CD14-positive monocyte (primary cell): ENCODE measurements around the gene CARMIL1. TPM values are rescaled to one million over a fixed set of nuclear protein-coding genes. Genes with fewer than 3 reads are reported as not detected.

Experiments
- DNase-seq, 3 donors: peaks; one replicate each; pipeline ENCODE4 v3.0.0-alpha.2; 2011 to 2022
- H2AFZ ChIP-seq: 2 replicates; pipeline ENCODE4 v1.6.0; 2012; ENCODE audit warnings: mild to moderate bottlenecking, low read depth, low read length, inconsistent platforms; ENCODE audit not compliant: insufficient read depth, poor library complexity, severe bottlenecking
- H3K27ac ChIP-seq, 2 donors: 1 replicate in 1 of 2; 2 replicates in 1 of 2; pipeline ENCODE4 v1.5.1; 2012 to 2013; ENCODE audit warnings: low read length in 2 of 2, control low read depth in 1 of 2, inconsistent platforms in 1 of 2, low read depth in 1 of 2, mild to moderate bottlenecking in 1 of 2
- H3K27me3 ChIP-seq, 2 donors: one replicate each; pipeline versions ENCODE4 v1.6.0 to v1.6.1; 2011 to 2013; ENCODE audit warnings: low read length in 2 of 2; ENCODE audit not compliant: control insufficient read depth in 2 of 2, insufficient read depth in 2 of 2
- H3K36me3 ChIP-seq, 2 donors: replicated peaks in 1 of 2; 1 replicate in 1 of 2; 2 replicates in 1 of 2; pipeline versions ENCODE4 v1.5.1 to v1.6.1; 2012 to 2013; ENCODE audit warnings: low read length in 2 of 2, control low read depth in 1 of 2, inconsistent platforms in 1 of 2, mild to moderate bottlenecking in 1 of 2; ENCODE audit not compliant: insufficient read depth in 2 of 2, control insufficient read depth in 1 of 2
- H3K4me1 ChIP-seq, 2 donors: 1 replicate in 1 of 2; 2 replicates in 1 of 2; pipeline versions ENCODE4 v1.5.1 to v1.6.1; 2012 to 2013; ENCODE audit warnings: low read length in 2 of 2, control low read depth in 1 of 2, inconsistent platforms in 1 of 2, mild to moderate bottlenecking in 1 of 2, moderate library complexity in 1 of 2; ENCODE audit not compliant: insufficient read depth in 2 of 2, control insufficient read depth in 1 of 2
- H3K4me2 ChIP-seq: replicated peaks from 2 replicates; pipeline ENCODE3; 2012; ENCODE audit warnings: low read length, moderate library complexity, mild to moderate bottlenecking; ENCODE audit not compliant: poor library complexity, severe bottlenecking; ENCODE audit errors: extremely low read depth
- H3K4me3 ChIP-seq, 3 experiments: fragments of 200-600 bp in 1 of 3; sonication (generic) in 1 of 3; replicated peaks in 1 of 3; 1 replicate in 2 of 3; 2 replicates in 1 of 3; pipeline ENCODE4 v1.5.1; 2011 to 2013; ENCODE audit warnings: low read length in 3 of 3, mild to moderate bottlenecking in 3 of 3, control low read depth in 2 of 3, low read depth in 2 of 3, inconsistent platforms in 1 of 3, moderate library complexity in 1 of 3
- H3K79me2 ChIP-seq: 2 replicates; pipeline ENCODE4 v1.6.0; 2012; ENCODE audit warnings: mild to moderate bottlenecking, control low read depth, inconsistent platforms, low read length, moderate library complexity; ENCODE audit not compliant: insufficient read depth
- H3K9ac ChIP-seq: 2 replicates; pipeline ENCODE4 v1.6.0; 2017; ENCODE audit warnings: low read length, mild to moderate bottlenecking; ENCODE audit not compliant: insufficient read depth, poor library complexity, severe bottlenecking
- H3K9me3 ChIP-seq, 2 donors: replicated peaks in 1 of 2; 1 replicate in 1 of 2; 2 replicates in 1 of 2; pipeline versions ENCODE4 v1.5.1 to v1.6.1; 2012 to 2013; ENCODE audit warnings: low read length in 2 of 2, control low read depth in 1 of 2; ENCODE audit not compliant: control insufficient read depth in 1 of 2, insufficient read depth in 1 of 2
- H4K20me1 ChIP-seq: 2 replicates; pipeline ENCODE4 v1.6.0; 2012; ENCODE audit warnings: mild to moderate bottlenecking, low read length, control low read depth, moderate library complexity; ENCODE audit not compliant: insufficient read depth
- H3K27ac Mint-ChIP-seq, 7 donors: one replicate each; pipeline ENCODE4 v1.8.0; 2020; ENCODE audit warnings: mild to moderate bottlenecking in 7 of 7, mixed read lengths in 7 of 7, moderate library complexity in 6 of 7, inconsistent platforms in 2 of 7
- H3K27me3 Mint-ChIP-seq, 3 donors: one replicate each; pipeline ENCODE4 v1.8.0; 2021 to 2022; ENCODE audit warnings: low read depth in 3 of 3, mild to moderate bottlenecking in 3 of 3, mixed read lengths in 3 of 3, moderate library complexity in 3 of 3, inconsistent platforms in 1 of 3
- H3K36me3 Mint-ChIP-seq, 2 donors: one replicate each; pipeline ENCODE4 v1.8.0; 2020; ENCODE audit warnings: mixed read lengths in 2 of 2, inconsistent platforms in 1 of 2, mild to moderate bottlenecking in 1 of 2
- H3K4me1 Mint-ChIP-seq: one replicate; pipeline ENCODE4 v1.8.0; 2020; ENCODE audit warnings: mild to moderate bottlenecking, mixed read lengths
- H3K4me3 Mint-ChIP-seq, 2 donors: one replicate each; pipeline ENCODE4 v1.8.0; 2020; ENCODE audit warnings: mild to moderate bottlenecking in 2 of 2, mixed read lengths in 2 of 2, moderate library complexity in 1 of 2
- H3K9me3 Mint-ChIP-seq, 7 donors: one replicate each; pipeline ENCODE4 v1.8.0; 2020 to 2022; ENCODE audit warnings: mixed read lengths in 7 of 7, mild to moderate bottlenecking in 6 of 7, moderate library complexity in 6 of 7, inconsistent platforms in 2 of 7
- WGBS: methylation state at CpG from one replicate; pipeline ENCODE4 v1.1.5; 2013; ENCODE audit warnings: missing lambda C conversion rate; ENCODE audit not compliant: insufficient coverage; 5-methylcytosine and 5-hydroxymethylcytosine counted together
- intact Hi-C, 2 donors: fragments of 100-400 bp; cut with micrococcal nuclease; formaldehyde crosslinking; loops; one replicate each; pipeline versions ENCODE4 v1.15.0 to v1.15.1; 2023
- polyA plus RNA-seq, 3 donors: library from polyadenylated mRNA; depleted of rRNA in 1 of 3; unstranded in 2 of 3; stranded (reverse) in 1 of 3; fragments of 300-500 nt in 2 of 3; fragments of >200 nt in 1 of 3; fragmentation: Illumina TruSeq in 2 of 3; gene quantifications; 1 replicate in 2 of 3; 2 replicates in 1 of 3; pipeline ENCODE4 v1.2.3, GENCODE V29; 2012 to 2021
- TF ChIP-seq, protein P1 (sequence below): fragments of 200-600 bp; IDR thresholded peaks from one replicate; pipeline ENCODE4 v1.8.0; 2022; ENCODE audit warnings: antibody characterized with exemption, mild to moderate bottlenecking

Gene CARMIL1
- polyA plus RNA-seq, 3 donors, result 0.30 to 0.49 (median 0.41) TPM

DNA sequence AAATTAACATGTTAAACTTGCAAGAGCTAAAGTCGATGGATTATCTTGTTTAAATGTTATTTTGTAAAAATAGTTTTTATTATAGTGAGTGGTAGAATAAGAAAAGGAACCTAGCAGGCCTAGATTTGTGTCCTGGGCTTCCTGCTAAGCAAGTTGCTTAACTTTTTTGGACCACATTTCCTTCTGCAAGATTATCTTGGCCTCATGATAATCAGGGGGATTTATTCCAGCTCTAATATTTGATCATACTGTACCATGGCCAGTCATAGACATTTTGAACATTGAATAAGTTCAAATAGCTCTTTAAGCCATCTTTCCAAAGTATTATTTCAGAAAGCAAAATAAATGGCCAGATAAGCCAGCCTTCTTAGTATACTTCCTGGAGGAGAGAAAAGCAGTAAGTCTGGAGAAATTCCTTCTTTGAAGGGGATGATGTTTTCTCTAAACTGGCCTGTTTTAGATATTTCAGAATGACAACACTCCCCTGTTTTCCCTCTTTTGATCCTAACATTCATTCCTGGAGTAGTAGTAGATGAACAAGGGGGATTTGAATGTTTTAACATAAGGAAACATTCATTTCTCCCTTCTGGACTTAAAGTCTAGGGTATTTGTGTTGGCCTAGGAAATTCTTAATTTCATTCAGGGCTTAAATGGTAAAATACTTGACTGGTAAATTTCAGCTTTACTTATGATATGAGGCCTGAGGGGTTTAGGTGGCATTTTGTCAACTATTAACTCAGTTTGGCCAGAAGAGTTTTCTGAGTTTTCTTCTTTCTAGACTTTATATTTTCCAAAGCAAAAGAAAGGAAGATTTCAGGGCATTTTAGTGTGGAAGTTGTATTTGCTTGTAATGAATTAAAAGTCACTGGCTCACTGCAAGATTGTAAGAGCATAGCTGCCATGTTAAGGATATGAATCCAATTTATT is 264.1 kb downstream of the CARMIL1 start:
- TF ChIP-seq, protein P1, sequence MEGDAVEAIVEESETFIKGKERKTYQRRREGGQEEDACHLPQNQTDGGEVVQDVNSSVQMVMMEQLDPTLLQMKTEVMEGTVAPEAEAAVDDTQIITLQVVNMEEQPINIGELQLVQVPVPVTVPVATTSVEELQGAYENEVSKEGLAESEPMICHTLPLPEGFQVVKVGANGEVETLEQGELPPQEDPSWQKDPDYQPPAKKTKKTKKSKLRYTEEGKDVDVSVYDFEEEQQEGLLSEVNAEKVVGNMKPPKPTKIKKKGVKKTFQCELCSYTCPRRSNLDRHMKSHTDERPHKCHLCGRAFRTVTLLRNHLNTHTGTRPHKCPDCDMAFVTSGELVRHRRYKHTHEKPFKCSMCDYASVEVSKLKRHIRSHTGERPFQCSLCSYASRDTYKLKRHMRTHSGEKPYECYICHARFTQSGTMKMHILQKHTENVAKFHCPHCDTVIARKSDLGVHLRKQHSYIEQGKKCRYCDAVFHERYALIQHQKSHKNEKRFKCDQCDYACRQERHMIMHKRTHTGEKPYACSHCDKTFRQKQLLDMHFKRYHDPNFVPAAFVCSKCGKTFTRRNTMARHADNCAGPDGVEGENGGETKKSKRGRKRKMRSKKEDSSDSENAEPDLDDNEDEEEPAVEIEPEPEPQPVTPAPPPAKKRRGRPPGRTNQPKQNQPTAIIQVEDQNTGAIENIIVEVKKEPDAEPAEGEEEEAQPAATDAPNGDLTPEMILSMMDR, result no peak
- Histone ChIP-seq H2AFZ (no peak overlapping the region), H3K9ac (no peak overlapping the region), H4K20me1 (no peaks in the 10 kb centered on the region), H3K4me1 (no peaks in the 10 kb centered on the region), H3K9me3 (no peaks in the 10 kb centered on the region), H3K4me3 (no peak overlapping the region), H3K27ac (no peak overlapping the region), H3K27me3 (no peaks in the 10 kb centered on the region), H3K36me3 (no peaks in the 10 kb centered on the region), H3K4me2 (no peak overlapping the region), H3K79me2 (no peaks in the 10 kb centered on the region)
- Mint-ChIP-seq H3K36me3 (peaks cover 0 to 7% of the 10 kb centered on the region in 2 donors), H3K9me3 (no peaks in the 10 kb centered on the region), H3K27ac (no peak overlapping the region), H3K4me3 (no peak overlapping the region), H3K4me1 (no peaks in the 10 kb centered on the region), H3K27me3 (no peaks in the 10 kb centered on the region)
- no peak for DNase-seq
- intact Hi-C loops, result no loop called here
- WGBS, result no CpG with 5 or more reads among the region's 1 CpG

DNA sequence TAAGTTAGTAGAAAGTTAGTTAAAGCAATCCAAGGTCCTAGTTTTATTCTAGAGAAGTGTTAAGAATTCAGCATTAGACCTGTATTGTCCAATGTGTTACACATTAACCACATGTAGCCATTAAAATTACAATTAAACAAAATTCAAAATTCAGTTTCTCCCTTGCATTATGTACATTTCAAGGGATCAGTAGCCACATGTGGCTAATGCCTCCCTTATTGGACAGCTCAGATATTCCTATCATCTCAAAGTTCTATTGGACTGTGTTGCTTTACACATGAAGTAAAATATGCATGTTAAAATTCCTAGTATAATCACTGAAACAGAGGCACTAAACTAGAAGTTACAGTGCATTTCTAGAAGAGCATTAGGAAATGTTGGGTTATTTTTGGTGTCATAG is 265.7 kb downstream of the CARMIL1 start:
- no peak overlapping the region for H2AFZ ChIP-seq
- H3K36me3 Mint-ChIP-seq, result peaks cover 0 to 4% of the 10 kb centered on the region in 2 donors
- no peak overlapping the region for H3K27ac ChIP-seq
- no peaks in the 10 kb centered on the region for H4K20me1 ChIP-seq
- no peak overlapping the region for H3K9ac ChIP-seq
- intact Hi-C loops, result no loop called here
- H3K4me3 Mint-ChIP-seq, result no peak overlapping the region
- H3K27me3 ChIP-seq, result no peaks in the 10 kb centered on the region
- H3K4me1 ChIP-seq, result no peaks in the 10 kb centered on the region
- DNase-seq, result no peak
- no peaks in the 10 kb centered on the region for H3K9me3 ChIP-seq
- peaks cover 0 to 3% (median 0%) of the 10 kb centered on the region in 3 donors for H3K27me3 Mint-ChIP-seq
- no peak overlapping the region for H3K4me3 ChIP-seq
- no peak overlapping the region for H3K27ac Mint-ChIP-seq
- H3K36me3 ChIP-seq, result no peaks in the 10 kb centered on the region
- no peak overlapping the region for H3K4me2 ChIP-seq
- no peaks in the 10 kb centered on the region for H3K79me2 ChIP-seq
- TF ChIP-seq, protein P1, result no peak
- no peaks in the 10 kb centered on the region for H3K9me3 Mint-ChIP-seq
- no peaks in the 10 kb centered on the region for H3K4me1 Mint-ChIP-seq
